HTR-8/SVneo (cell line): ENCODE measurements around the gene A3GALT2.

Source experiments
- DNase-seq: peaks from one replicate; pipeline ENCODE4 v3.0.0; 2011; ENCODE audit warnings: low spot score, mixed read lengths; ENCODE audit not compliant: insufficient read length
- FAIRE-seq: peaks from 2 replicates; lab custom pipeline; 2011; peaks lifted over from hg19 to GRCh38; lab: Jason Lieb, UNC

The A3GALT2 gene

DNA sequence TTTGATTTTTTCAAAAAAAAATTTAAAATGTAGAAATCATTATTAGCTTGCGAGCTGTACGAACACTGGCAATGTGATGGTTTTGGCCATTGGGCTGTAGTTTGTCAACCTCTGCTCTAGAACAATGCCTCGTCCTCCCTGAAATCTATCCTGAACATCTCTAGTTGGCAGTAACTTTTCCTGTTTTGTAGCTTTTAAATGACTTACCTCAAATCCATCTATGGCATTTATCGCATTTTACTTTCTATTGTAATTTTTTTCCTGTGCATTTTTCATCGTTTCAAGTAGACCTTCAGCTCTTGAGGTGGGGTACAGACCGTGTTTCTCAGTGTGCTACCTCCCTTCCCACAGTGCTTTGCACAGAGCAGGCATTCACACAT, 30.4 kb upstream of the A3GALT2 start:
- FAIRE-seq = no peak
- no peak for DNase-seq

- DNase-seq = no peak
Measured at GRCh38 chr1:33350611-33351280, 29.8 kb upstream of the A3GALT2 start.

DNA sequence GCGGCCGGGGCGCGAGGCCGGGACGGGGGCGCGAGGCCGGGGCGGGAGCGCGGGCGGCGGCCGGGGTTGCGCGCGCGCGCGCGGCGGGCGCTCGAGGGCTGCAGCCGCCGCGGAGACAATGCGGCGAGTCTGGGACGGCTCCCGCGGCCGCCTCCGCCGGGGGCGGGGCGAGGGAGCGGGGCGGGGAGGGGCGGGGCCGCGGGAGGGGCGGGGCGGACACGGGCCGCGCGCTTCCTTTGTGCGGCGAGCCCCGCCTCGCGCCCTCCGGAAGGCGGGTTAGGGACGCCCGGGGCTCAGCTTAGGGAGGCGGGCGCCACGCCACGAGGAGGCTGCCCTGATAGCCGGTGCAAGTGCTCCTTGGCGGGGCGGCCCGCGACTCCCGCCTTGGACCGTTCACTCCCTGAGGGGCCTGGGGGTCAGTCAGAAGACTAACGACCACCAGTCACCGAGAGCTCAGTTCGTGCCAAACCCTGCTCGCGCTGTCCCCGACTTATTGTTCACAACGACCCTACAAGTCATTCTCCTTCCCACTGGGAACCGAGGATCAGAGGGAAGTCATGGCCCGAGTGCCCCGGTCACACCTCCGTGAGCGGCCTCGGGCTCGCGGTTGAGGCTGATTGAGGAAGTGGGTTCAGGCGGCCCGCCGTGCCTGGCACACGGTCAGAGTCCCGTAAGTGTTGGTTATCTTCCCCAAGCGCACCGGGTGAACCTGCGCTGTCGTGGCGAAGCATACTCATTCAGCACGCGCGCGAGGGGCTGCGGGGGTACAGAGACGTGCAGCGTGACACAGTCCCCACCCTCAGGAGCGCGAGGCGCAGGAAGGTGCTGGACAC, 29.1 kb upstream of the A3GALT2 start:
- DNase-seq (peak; percentile 85), FAIRE-seq (no peak)

More at GRCh38 chr1:33350611-33351280, 29.8 kb upstream of the A3GALT2 start:
- FAIRE-seq = no peak

GRCh38 chr1:33349081-33349759, 28.3 kb upstream of the A3GALT2 start:
- DNase-seq = no peak
- no peak for FAIRE-seq

DNA sequence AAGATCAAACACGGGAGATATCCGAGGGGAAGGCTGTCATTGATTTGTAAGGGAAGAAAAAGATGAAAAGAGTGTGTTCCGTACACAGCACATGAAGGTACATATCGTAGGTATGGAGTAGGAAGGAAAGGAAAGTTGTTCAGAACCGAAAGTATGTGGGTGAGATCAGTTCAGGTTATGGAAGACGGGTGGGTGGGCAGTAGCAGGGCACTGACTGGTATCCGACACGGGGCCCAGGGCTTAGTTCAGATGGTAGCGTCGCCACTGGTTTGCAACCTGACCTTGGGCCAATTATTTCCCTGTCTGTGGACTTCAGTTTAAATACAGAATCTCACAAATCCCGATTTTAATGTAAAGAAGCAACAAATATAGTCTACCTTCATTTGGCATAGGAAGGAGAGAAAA, 27.8 kb upstream of the A3GALT2 start:
- FAIRE-seq = no peak
- DNase-seq = no peak

- FAIRE-seq (no peak), DNase-seq (no peak)
Measured at GRCh38 chr1:33348194-33348593, 27.3 kb upstream of the A3GALT2 start.

- FAIRE-seq (no peak), DNase-seq (no peak)
Measured at GRCh38 chr1:33347650-33347992, 26.7 kb upstream of the A3GALT2 start.

DNA sequence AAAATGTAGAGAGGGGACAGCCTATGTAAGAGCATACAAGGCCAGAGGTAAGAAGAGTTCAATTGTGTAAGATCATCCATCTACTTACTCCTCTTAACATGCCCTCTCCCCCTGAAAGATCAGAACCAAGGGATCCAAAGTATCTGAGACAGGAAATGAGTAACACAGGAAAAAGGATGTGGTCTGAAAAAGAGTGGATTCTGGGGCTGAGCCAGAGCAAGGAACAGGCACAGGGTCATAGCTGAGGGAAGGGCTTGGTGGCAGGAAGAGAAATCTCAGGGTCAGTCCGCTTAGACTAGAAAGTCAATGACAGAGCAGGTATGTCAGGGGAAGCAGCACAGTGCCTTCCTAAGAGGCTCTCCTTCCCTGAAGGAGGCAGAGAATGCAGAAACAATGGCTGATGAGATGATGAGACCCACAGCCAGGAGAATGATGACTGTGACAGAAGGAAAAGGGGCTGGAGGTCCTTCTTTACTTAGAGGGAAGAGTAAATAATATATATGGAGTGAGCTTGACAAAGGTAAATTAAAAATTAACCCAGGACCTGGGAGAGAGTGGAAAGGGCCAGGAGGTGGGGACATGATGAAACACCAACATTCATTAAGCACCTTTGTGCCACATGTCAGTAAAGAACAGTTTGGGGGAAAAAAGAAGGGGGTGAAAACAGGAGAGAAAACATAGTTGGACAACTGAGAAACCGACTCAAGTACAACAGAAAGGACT, 26.2 kb upstream of the A3GALT2 start:
- FAIRE-seq = peak; percentile 55
- peak; percentile 64 for DNase-seq

- FAIRE-seq (no peak), DNase-seq (no peak)
Measured at GRCh38 chr1:33346533-33346926, 25.6 kb upstream of the A3GALT2 start.

DNA sequence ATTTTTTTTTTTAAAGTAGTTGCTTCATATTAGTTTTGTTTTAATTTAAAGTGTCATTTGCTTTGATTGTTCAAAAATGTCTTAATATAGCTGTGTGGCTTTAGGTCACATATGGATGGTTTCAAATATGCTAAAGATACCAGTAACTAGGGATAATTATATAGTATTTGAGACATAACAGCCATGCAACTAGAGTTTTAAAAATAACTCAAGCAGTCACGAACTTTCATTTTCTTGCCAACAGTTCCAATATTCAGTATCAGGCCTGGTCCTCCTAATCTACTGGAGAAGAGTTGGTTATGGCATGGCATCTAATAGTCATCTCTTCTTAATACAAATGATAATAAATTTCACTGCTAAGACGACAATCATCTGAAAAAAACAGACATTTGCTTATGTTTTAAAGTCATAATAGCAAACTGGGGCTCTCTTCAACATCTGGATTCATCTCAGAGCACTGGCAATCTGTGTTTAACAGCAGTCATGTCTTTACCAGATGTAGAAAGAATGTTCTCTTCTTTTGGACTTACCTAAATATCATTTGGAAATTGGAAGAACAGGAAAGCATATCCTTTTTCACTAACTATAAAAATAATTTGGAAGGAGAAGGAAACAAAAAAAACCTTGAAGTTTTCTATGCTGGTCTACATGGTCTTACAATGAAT, 24.1 kb upstream of the A3GALT2 start:
- DNase-seq = no peak
- no peak for FAIRE-seq

DNA sequence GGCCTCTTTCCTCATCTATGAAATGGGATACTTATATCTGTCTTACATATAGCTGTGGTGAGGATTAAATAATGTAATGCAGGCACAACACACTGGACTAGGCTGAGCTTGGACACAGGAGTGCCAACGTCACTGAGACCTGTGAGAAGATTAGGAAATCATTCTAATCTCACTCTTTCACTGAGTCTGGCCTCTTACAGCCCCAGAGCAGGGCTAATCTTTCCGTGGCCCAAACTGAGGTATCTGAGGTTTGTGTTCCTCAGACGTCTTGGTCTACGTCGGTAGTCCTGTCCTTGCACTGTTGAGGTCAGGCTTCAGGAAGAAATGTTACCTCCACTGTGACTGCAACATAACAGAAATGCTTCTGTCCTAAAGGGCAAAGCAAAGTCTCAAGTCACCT, 22.6 kb upstream of the A3GALT2 start:
- no peak for FAIRE-seq
- DNase-seq = no peak

DNA sequence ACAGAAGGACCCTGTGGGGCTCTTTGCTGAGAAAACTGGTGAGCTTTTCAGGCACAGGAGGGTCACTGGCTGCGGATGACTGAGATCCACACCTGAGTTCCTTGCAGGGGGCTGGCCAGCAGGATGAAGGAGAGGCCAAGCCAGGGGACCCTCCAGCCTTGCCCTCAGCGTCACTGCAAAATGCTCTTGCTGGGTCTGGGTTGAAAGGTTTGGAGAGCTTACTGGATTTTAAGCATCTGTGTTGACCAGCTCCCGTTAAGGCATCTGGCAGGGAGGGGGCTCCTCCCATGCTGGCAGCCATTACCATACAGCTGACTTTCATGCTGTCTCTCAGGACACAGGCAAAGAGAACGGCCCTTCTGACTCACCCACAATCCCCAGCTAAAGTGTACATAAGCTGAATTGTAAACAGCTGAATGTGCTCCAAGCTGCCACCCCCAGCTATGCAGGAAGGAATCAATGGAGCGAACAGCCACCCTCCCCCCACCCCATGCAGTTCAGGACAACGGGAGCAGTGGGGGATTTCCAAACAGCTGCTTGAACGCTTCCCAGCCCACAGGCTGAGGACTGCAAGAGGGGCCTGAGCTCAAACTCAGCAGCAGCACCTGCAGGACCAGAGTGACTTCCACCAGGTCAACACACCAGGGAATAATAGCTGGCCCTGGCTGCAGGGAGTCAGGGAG, 21.3 kb upstream of the A3GALT2 start:
- FAIRE-seq (no peak), DNase-seq (peak; percentile 54)

DNA sequence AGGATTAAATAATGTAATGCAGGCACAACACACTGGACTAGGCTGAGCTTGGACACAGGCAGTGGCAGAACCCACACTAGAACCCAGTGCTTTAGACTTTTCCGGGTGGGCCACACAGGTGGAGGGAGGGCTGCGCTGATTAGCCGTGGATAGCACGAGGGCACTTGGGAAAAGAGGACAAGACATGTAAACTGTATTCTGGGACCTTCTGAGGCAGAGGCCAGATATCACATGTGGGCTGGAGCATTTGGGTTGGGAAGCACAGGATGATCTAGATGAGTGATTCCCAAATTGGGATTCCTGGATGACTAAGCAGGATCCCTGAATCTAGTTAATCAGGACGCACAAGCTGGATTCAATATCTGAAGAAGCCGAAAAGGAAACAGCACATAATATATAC, 20.3 kb upstream of the A3GALT2 start:
- DNase-seq (no peak), FAIRE-seq (no peak)

DNA sequence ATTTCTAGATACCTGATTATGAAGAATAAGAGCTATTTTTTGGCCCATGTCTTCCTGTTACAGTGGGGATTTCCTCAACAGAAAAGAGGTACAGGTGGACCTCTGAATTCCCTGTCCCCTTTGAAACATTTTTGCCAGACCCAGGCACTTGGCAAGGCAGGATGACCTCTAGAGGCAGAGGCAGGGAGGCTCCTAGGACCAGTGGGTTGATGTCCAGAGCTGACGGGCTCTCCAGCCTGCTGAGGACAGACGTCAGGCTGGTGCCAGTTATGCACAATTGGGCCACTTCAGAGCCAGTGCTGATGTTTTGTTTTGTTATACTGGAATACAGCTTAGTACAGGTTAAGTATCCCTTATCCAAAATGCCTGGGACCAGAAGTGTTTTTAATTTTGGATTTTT, 18.5 kb upstream of the A3GALT2 start:
- DNase-seq = no peak
- FAIRE-seq = no peak

GRCh38 chr1:33338440-33339211, 17.7 kb upstream of the A3GALT2 start:
- FAIRE-seq = no peak
- no peak for DNase-seq

- FAIRE-seq = no peak
Measured at GRCh38 chr1:33338048-33338439, 17.1 kb upstream of the A3GALT2 start.

GRCh38 chr1:33337441-33337840, 16.5 kb upstream of the A3GALT2 start:
- DNase-seq = no peak
- FAIRE-seq = no peak

More at GRCh38 chr1:33338048-33338439, 17.1 kb upstream of the A3GALT2 start:
- DNase-seq = no peak

DNA sequence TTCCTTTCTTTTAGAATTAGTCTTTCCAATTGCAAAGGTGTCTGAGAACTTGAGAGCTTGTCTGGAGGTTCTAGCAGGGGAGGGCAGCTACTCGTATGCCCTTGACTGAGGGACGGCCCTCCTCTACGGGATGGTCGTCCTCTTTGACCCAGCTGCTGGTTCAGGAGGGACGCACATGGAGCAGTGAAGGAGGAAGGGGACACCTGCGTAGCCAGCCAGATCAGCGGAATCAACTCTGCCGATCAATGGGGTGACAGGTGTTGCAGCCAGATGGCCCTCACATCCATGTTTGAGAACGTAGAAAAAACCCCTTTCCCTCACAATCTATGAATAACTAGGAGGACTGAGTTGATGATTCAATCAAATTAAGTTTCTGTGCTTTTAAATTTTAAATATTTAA, 15.7 kb upstream of the A3GALT2 start:
- DNase-seq (no peak), FAIRE-seq (no peak)

- DNase-seq (no peak), FAIRE-seq (no peak)
Measured at GRCh38 chr1:33335020-33335419, 14.1 kb upstream of the A3GALT2 start.
